Upper lobe of left lung (tissue), 6 donors: ENCODE data around the gene MAP4K1. TPM values are rescaled to one million over a fixed set of nuclear protein-coding genes. Genes with fewer than 3 reads are reported as not detected.

Source experiments
- ATAC-seq, 2 donors: fragments of 200-7000 bp; cut with Tn5 transposase; one replicate each; pipeline ENCODE4 v1.9.1; 2022; ENCODE audit warnings: mild to moderate bottlenecking in 2 of 2, moderate library complexity in 2 of 2; ENCODE audit not compliant: low FRiP score in 2 of 2
- DNase-seq, 2 donors: peaks; one replicate each; pipeline ENCODE4 v3.0.0-alpha.2; 2019 to 2020
- H3K27ac ChIP-seq, 4 donors: fragments of 200-600 bp; sonication (generic); one replicate each; pipeline ENCODE4 v1.5.1; 2016 to 2019
- H3K27me3 ChIP-seq, 4 donors: fragments of 200-600 bp; sonication (generic); one replicate each; pipeline ENCODE4 v1.5.1; 2017 to 2019
- H3K36me3 ChIP-seq, 4 donors: fragments of 200-600 bp; sonication (generic); one replicate each; pipeline ENCODE4 v1.5.1; 2016 to 2019
- H3K4me1 ChIP-seq, 4 donors: fragments of 200-600 bp; sonication (generic); one replicate each; pipeline ENCODE4 v1.5.1; 2018 to 2019
- H3K4me3 ChIP-seq, 4 donors: fragments of 200-600 bp; sonication (generic); one replicate each; pipeline ENCODE4 v1.5.1; 2017 to 2019; ENCODE audit warnings: mild to moderate bottlenecking in 2 of 4, moderate library complexity in 1 of 4
- H3K9me3 ChIP-seq, 4 donors: fragments of 200-600 bp; sonication (generic); one replicate each; pipeline ENCODE4 v1.5.1; 2018 to 2019
- CTCF ChIP-seq, 6 experiments: fragments of 450-650 bp in 4 of 6; fragments of 200-600 bp in 2 of 6; sonication (generic) in 2 of 6; IDR thresholded peaks; one replicate each; pipeline ENCODE4 v1.5.1; 2016 to 2019; ENCODE audit warnings: antibody characterized with exemption in 6 of 6
- EP300 ChIP-seq, 4 donors: sonication (generic); formaldehyde crosslinking; IDR thresholded peaks; one replicate each; pipeline ENCODE4 v1.5.1; 2017; ENCODE audit warnings: antibody characterized with exemption in 4 of 4, control low read depth in 2 of 4
- POLR2A ChIP-seq, 4 donors: fragments of 450-650 bp; IDR thresholded peaks; one replicate each; pipeline ENCODE4 v1.5.1; 2016 to 2017; ENCODE audit warnings: antibody characterized with exemption in 4 of 4, mild to moderate bottlenecking in 2 of 4
- POLR2AphosphoS5 ChIP-seq, 2 donors: sonication (generic); formaldehyde crosslinking; IDR thresholded peaks; one replicate each; pipeline ENCODE4 v1.5.1; 2017; ENCODE audit warnings: antibody characterized with exemption in 2 of 2
- WGBS, 2 donors: methylation state at CpG; one replicate each; pipeline ENCODE4 v1.1.5; 2017 to 2018; 5-methylcytosine and 5-hydroxymethylcytosine counted together
- total RNA-seq, 6 donors: library from RNA; depleted of rRNA in 4 of 6; stranded (reverse); fragments of >200 nt in 4 of 6; gene quantifications; one replicate each; pipeline versions ENCODE4 v1.1.0 to v1.2.1, GENCODE V29; 2016 to 2021
- donor health status: DM: no; HTN: no; CAD: no; lungs with moderate emphysema.
- donor health status: DM: no; HTN: yes; CAD: no; lungs with severe emphysema.

Gene MAP4K1
- total RNA-seq, 6 donors from 2014 or later = 6.2 to 28.3 (median 9.9) TPM

- H3K27ac ChIP-seq = peak overlapping the region in 1 of 4 donors; percentile 57
Observed at GRCh38 chr19:38543807-38544568, 73.8 kb downstream of the MAP4K1 start.

GRCh38 chr19:38543286-38543806, 74.4 kb downstream of the MAP4K1 start:
- H3K4me1 ChIP-seq = peaks cover 8 to 13% (median 10%) of the 10 kb centered on the region in 4 donors
- DNase-seq = no peak
- H3K27ac ChIP-seq = peak overlapping the region in 1 of 4 donors; percentile 57
- H3K27me3 ChIP-seq = no peaks in the 10 kb centered on the region
- H3K36me3 ChIP-seq = no peaks in the 10 kb centered on the region
- ATAC-seq = no peak
- peak overlapping the region in 2 of 4 donors; percentile 3 to 32 for H3K4me3 ChIP-seq
- no peaks in the 10 kb centered on the region for H3K9me3 ChIP-seq
- TF ChIP-seq CTCF (IDR thresholded peaks at IDR 0.05) (no peak), EP300 (IDR thresholded peaks at IDR 0.05) (no peak), POLR2A (IDR thresholded peaks at IDR 0.05) (no peak), POLR2AphosphoS5 (IDR thresholded peaks at IDR 0.05) (no peak)
- 63 to 83% methylated on average over 16 to 18 of the region's 19 CpGs for WGBS, 2 donors

More at GRCh38 chr19:38543807-38544568, 73.8 kb downstream of the MAP4K1 start:
- Histone ChIP-seq H3K4me1 (peaks cover 8 to 13% (median 9%) of the 10 kb centered on the region in 4 donors), H3K27me3 (no peaks in the 10 kb centered on the region), H3K36me3 (no peaks in the 10 kb centered on the region), H3K9me3 (no peaks in the 10 kb centered on the region), H3K4me3 (peak overlapping the region in 2 of 4 donors; percentile 3 to 32)
- peak in 1 of 2 donors; percentile 85 for DNase-seq
- WGBS, 2 donors = 29 to 63% methylated on average over 19 to 21 of the region's 21 CpGs
- ATAC-seq = peak; percentile 75 to 86
- peak in 5 of 6 experiments; percentile 33 to 77 (median 61) for TF ChIP-seq CTCF (IDR thresholded peaks at IDR 0.05)
- peak in 1 of 4 donors; percentile 4 for TF ChIP-seq POLR2A (IDR thresholded peaks at IDR 0.05)
- TF ChIP-seq POLR2AphosphoS5 (IDR thresholded peaks at IDR 0.05) = peak in 1 of 2 donors; percentile 37
- no peak for TF ChIP-seq EP300 (IDR thresholded peaks at IDR 0.05)

- 66 to 86% methylated on average over 4 of the region's 4 CpGs for WGBS, 2 donors
- no peaks in the 10 kb centered on the region for H3K36me3 ChIP-seq
- H3K27ac ChIP-seq = no peak overlapping the region
- ATAC-seq (no peak), DNase-seq (no peak)
- no peaks in the 10 kb centered on the region for H3K27me3 ChIP-seq
- H3K9me3 ChIP-seq = no peaks in the 10 kb centered on the region
- TF ChIP-seq EP300 (IDR thresholded peaks at IDR 0.05) (no peak), CTCF (IDR thresholded peaks at IDR 0.05) (no peak)
- no peak overlapping the region for H3K4me3 ChIP-seq
- peaks cover 8 to 13% (median 11%) of the 10 kb centered on the region in 4 donors for H3K4me1 ChIP-seq
Observed at GRCh38 chr19:38542040-38542439, 75.7 kb downstream of the MAP4K1 start.

GRCh38 chr19:38539751-38540150, 78.0 kb downstream of the MAP4K1 start:
- WGBS, 2 donors = 70 to 88% methylated on average over 1 of the region's 1 CpG
- Histone ChIP-seq H3K27ac (no peak overlapping the region), H3K27me3 (no peaks in the 10 kb centered on the region), H3K4me1 (peaks cover 6 to 12% (median 9%) of the 10 kb centered on the region in 4 donors), H3K4me3 (no peak overlapping the region), H3K9me3 (peaks cover 0 to 14% (median 12%) of the 10 kb centered on the region in 4 donors), H3K36me3 (no peaks in the 10 kb centered on the region)
- TF ChIP-seq POLR2AphosphoS5 (IDR thresholded peaks at IDR 0.05) (no peak), POLR2A (IDR thresholded peaks at IDR 0.05) (no peak), EP300 (IDR thresholded peaks at IDR 0.05) (no peak), CTCF (IDR thresholded peaks at IDR 0.05) (no peak)
- ATAC-seq (no peak), DNase-seq (no peak)
